HG03460 (cell line): Measurements from ENCODE around the gene RASSF8.

Experiments
- ATAC-seq: cut with Tn5 transposase; IDR thresholded peaks from one replicate; pipeline ENCODE4 v1.9.1; 2021; ENCODE audit not compliant: unreplicated experiment

RASSF8 gene

DNA sequence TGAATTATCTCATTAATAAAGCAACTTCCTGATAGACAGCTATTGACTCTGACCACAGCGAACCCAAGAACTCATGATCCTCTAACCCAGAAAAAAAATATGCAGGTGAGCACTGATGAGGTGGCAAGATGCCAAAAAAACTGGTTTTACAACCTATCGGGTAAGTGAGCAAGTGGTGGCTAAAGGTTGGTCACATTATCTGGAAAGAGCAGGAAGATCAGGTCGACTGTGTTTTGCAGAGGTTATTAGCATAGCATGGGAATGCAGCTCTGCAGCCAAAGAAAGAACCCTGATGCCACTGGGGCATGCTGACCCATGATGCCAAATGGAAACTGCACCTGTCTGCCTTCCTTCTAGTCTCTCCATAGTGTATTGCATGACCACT is 142.9 kb downstream of the RASSF8 start:
- ATAC-seq = no peak

DNA sequence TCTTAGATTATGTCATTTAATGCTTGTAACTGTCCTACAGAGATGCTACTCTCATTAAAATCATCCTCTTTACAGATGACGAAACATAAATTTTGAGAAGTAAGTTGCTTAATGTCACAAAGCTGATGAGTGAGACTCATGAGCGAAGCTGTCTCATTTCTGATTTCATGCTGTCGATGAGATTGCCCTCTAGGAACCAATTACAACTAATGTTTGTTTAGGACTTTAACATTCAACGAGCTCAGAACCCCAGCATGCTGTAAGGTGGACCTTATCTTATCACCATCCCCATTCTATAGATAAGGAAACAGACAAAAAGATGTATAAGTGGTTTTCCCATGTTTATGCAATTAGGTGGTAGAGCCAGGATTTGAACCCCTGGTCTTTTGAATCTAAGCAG is 143.3 kb downstream of the RASSF8 start:
- ATAC-seq = no peak

DNA sequence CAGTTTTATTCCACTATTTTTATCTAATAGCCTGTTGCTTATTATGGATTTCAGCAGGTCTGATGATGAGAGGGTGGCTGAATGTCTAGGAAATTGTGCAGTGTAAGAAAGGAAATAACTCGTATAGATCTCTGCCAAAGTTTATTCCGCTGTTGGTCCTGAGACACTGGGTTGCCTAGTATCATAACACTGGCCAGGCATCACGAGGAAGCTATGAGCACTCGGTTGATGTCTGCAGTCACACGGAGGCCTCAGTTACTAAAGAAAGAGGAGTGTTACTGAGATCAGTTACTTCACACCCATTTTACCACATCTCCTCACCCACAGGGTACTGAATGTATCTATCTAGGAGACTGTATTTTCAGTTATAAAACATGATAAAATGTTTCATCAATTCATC is 144.5 kb downstream of the RASSF8 start:
- no peak for ATAC-seq

DNA sequence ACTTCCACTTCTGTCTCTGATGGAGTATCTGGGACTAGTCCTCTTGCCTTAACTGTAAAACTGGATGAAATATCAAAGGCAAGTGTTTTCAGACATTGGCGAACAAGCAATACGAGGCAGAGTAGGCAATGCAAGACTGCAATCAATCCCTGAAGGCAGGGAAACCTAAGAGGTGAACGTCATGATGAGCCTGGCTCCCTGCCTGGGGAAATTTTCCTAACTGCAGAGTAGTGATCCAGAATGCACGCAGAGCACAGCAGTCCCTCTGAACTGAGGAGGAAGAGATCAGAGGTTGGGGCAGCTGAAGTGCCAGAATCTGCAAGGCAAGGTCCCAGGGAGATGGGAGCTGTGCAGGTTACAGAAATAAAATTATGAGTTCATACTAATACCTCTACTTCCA is 147.9 kb downstream of the RASSF8 start:
- no peak for ATAC-seq

DNA sequence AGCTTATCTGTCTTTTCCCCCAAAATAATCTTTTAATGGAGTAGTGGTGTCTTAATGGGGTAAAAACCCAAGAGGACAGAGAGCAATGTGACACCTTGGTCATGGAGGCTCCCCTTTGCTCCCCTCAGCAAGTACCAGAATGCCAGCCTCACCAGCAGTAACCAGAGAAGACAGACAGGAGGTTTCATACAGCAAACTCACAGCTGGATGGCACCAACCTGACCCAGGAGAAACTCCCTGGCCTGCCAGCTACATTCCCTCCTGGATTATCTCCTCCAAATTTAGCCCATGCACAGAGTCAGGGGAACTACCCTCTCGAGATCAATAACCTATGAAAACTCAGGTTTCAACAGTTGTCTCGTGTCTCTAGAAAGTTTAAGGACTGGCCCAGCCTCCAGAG is 150.4 kb downstream of the RASSF8 start:
- no peak for ATAC-seq

DNA sequence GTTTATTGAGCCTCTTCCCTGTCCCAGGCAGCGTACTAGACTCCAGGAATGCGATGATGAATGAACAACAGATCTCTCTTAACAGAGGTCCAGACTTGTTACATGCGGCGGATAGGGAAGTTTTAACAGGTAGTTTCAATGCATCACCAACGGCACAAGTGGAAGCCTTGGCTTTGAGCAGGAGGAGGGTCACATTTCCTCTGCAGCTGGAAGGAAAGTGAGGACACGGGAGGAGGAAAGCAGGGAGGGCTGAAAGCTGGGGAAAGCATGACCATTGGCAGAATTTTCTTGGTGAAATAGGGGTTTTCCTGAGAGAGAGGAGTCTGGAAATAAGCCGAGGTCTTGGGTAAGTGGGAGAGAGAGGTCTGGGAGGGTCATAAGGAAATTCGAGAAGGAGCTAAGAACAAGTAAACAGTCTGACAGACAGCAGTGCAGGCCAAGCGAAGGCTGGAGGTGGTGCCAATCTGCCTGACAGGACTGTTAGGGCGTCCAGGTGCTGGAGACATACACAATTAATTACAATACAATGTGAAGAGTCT is 150.9 kb downstream of the RASSF8 start:
- no peak for ATAC-seq

DNA sequence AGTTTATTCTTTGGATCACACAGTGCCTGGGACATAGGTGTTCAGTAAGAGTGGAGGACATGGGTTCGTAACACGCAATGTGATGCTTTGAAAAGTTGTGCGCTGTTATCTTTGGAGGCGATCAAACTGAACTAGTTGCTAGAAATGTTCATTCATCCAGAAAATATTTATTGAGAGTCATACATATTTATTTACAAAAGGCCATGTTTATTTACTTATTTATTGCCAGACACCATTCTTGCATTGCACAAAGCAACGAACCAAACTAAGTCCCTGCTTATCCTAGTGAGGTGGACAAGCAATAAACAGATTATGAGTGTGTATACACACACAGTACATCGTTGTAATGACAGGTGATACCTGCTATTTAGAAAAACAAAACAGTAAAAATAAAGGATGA is 153.8 kb downstream of the RASSF8 start:
- ATAC-seq = no peak

GRCh38 chr12:26112703-26113147 is 154.2 kb downstream of the RASSF8 start:
- ATAC-seq = no peak

GRCh38 chr12:26113181-26113654 is 154.7 kb downstream of the RASSF8 start:
- ATAC-seq = no peak

- ATAC-seq = peak; percentile 57
Measured at GRCh38 chr12:26113853-26114719, 155.6 kb downstream of the RASSF8 start.

GRCh38 chr12:26114720-26115401 is 156.4 kb downstream of the RASSF8 start:
- no peak for ATAC-seq

- ATAC-seq = no peak
Measured at GRCh38 chr12:26116829-26117715, 158.6 kb downstream of the RASSF8 start.

GRCh38 chr12:26118308-26118707 is 159.8 kb downstream of the RASSF8 start:
- no peak for ATAC-seq

DNA sequence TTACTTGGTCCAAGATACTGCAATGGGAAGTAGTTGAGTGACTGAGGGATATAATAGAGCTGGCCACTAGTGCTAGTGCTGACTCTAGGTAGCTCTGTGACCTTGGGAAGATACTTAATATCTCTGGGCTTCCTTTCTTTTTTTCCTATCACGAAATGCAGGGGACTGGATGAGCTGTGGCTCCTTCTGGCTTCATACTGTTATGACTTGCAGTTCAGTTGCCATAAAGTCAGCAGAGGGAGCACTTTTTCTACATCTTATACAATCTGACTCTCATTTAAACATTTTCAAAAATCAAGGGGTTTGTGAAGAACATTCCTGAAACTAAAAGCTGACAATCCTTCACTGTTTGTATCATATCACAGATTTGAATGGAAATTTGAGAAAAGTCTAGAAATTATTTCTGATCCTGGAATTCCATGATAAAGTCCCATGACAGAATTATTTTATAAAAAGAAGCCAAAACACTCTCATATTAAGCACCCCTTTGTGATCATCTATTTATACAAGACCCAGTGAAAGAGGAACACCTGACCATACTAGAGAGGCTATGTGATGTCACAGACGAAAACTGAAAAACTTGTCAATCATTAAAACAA is 161.0 kb downstream of the RASSF8 start:
- ATAC-seq = no peak

GRCh38 chr12:26120561-26121274 is 162.2 kb downstream of the RASSF8 start:
- ATAC-seq = no peak

GRCh38 chr12:26121323-26122060 is 163.0 kb downstream of the RASSF8 start:
- no peak for ATAC-seq

DNA sequence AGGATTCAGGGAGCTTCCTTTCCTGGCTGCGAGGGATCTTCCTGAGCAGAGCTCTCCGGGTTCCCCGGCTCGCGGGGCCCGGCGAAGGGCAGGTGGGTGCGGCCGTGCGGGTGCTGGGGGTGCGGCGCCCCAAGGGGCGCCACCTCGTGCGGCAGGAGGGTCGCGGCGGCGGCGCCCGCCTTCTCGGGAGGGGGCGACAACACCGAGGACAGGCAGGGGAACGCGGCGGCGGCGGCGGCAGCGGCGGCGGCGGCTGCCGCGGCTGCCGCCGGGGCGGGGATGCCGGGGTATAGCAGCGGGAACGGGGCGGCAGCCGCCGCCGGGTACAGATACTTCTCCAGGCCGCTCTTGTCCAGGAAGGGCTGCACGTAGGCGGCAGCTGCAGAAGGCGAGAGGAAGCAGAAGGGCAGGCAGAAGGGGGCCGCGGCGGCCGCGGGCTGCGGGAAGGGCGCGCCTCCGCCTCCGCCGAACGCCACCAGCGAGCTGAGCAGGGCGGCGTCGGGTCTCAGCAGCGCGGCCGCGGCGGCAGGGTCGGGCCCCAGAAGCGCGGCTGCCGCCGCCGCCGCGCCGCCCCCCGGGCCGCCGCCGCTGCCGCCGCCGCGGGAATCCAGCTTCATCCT is 163.7 kb downstream of the RASSF8 start:
- no peak for ATAC-seq

DNA sequence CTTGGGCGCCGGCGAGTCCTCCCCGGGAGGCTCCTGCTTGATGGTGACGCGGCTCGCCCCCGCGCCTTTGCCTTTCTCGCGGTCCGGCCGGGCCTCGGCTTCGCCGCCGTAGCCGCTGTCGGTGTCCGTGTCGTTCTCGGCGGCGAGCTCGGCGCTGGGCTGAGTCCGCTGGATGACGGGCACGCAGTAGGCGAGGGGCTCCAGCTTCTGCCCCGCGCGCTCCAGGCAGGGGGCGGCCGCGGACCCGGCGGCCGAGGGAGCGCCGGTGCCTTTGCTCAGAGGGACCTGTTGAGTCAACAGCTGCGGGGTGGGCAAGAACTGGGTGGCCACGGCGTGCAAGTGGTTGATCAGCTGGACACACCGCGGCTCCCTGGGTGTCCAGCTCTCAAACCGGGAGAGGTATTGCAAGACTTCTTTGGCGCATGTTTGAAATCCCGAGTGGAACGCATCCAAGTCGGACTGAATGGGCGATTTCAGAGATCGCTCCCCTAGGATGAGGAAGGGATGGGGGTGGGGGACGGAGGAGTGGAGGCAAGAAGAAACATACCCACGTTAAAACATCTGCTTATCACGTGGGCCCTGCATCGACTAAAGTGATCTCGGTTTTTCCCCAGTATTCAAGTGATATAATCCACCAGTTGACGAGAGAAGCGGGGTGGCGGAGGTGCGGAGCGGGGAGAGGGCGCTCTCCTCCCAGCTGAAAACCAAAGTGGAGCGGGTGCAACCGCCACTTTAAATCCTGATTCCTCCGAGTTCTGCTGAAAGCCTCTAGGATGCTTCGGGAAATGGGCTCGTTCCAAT is 164.4 kb downstream of the RASSF8 start:
- no peak for ATAC-seq
